CD4-positive, alpha-beta T cell treated with Interleukin-17A for 1 hour (primary cell): ENCODE data around the gene RABGGTB.
"Not testable (repeated sequence)": the region's sequence is repeated elsewhere in the genome, so short reads cannot be mapped to it uniquely, and the experiment has no call there.

Source experiments
- DNase-seq: peaks from one replicate; pipeline ENCODE4 v3.0.0-alpha.2; 2020

The RABGGTB gene

DNA sequence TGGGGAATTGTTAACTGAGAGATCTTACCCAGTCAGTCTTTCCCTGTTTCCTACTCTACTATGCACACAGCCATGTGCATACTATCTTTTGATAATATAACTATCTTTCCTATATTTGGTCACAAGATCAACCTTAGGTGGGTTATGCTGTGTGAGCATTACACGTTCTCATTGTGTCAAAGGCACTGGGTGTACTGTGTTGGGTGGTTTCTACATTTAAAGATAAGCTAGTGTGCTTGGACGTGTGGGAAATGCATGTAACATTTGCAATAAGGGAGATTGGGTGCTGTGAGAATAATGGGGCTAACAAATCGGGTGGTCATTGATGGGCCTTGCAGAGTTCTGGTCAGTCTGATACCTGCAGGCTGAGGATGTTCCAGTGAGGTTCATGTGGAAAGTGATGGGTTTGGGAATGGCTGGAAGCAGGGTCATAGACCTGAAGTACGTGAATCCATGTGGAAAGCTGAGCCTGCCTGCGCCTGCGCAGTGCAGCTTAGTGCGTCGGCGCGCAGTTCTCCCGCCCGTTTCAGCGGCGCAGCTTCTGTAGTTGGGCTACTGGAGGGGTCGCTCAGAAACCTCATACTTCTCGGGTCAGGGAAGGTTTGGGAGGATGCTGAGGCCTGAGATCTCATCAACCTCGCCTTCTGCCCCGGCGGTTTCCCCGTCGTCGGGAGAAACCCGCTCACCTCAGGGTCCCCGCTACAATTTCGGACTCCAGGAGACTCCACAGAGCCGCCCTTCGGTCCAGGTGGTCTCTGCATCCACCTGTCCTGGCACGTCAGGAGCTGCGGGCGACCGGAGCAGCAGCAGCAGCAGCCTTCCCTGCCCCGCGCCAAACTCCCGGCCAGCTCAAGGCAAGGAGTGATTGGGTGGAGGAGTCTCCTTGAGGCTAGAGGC lies 10.6 kb downstream of the RABGGTB start, which contains the start of gene MSH4:
TSS of gene MSH4 (plus strand) at position 507 of the 897 bp plus-strand sequence. CDS start at position 611, 104 bp downstream.
- DNase-seq = no peak

- DNase-seq = no peak
Measured at GRCh38 chr1:75797273-75797588, 11.2 kb downstream of the RABGGTB start.

- DNase-seq = no peak
Measured at GRCh38 chr1:75797606-75798216, 11.7 kb downstream of the RABGGTB start.

GRCh38 chr1:75801480-75801879 lies 15.4 kb downstream of the RABGGTB start:
- not testable (repeated sequence) for DNase-seq

GRCh38 chr1:75808921-75809320 lies 22.9 kb downstream of the RABGGTB start:
- DNase-seq = no peak

GRCh38 chr1:75810113-75810512 lies 24.1 kb downstream of the RABGGTB start:
- not testable (repeated sequence) for DNase-seq

GRCh38 chr1:75811211-75811981 lies 25.3 kb downstream of the RABGGTB start:
- DNase-seq = no peak

GRCh38 chr1:75812065-75812464 lies 26.0 kb downstream of the RABGGTB start:
- no peak for DNase-seq

DNA sequence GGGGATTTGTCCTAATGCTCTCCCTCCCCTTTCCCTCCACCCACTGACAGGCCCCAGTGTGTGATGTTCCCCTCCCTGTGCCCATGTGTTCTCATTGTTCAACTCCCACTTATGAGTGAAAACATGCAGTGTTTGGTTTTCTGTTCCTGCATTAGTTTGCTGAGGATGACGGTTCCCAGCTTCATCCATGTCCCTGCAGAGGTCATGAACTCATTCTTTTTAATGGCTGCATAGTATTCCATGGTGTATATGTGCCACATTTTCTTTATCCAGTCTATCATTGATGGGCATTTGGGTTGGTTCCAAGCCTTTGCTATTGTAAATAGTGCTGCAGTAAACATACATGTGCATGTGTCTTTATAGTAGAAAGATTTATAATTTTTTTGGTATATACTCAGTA lies 37.5 kb downstream of the RABGGTB start:
- DNase-seq = not testable (repeated sequence)

- DNase-seq = no peak
Measured at GRCh38 chr1:75836528-75837100, 50.6 kb downstream of the RABGGTB start.

DNA sequence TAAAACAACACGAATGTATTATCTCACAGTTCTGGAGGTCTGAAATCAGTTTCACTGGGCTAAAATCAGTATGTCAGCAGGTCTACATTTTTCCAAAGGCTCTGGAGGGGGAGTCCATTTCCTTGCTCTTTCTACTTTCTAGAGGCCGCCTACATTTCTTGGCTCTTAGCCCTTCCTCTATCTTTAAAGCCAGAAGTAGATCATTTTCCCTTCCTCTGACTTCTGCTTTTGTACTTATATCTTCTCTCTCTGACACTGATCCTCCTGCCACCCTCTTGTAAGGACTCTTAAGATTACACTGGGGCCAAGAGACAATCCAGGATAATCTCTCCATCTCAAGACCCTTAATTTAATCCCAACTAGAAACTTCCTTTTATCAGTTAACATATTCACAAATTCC lies 52.0 kb downstream of the RABGGTB start:
- no peak for DNase-seq

GRCh38 chr1:75841421-75841820 lies 55.4 kb downstream of the RABGGTB start:
- no peak for DNase-seq
